K562 (cell line): ENCODE data around the gene PTPRR. TPM values are rescaled to one million over a fixed set of nuclear protein-coding genes. Genes with fewer than 3 reads are reported as not detected.

Source experiments
- ATAC-seq: fragments of 200-7000 bp; cut with Tn5 transposase; 3 replicates; pipeline ENCODE4 v1.9.1; 2020; ENCODE audit warnings: moderate library complexity
- BruUV-seq: library from RNA; stranded (reverse); fragments of 400-500 nt; replicated peaks from 2 replicates; lab custom pipeline; 2021; lab: Mats Ljungman, UMichigan
- CTCF ChIA-PET: fragments of 300-600 bp; formaldehyde crosslinking; extraction: SDS; loops from one replicate; lab custom pipeline; 2021; ENCODE audit warnings: low intra/inter-chr PET ratio; lab: Yijun Ruan, JAX
- POLR2A ChIA-PET: fragments of 300-600, 350-650 bp; sonication (Branson Sonifier 250); formaldehyde crosslinking; extraction: SDS; loops from one replicate; lab custom pipeline; 2021; ENCODE audit warnings: antibody characterized with exemption, inconsistent platforms; lab: Yijun Ruan, JAX
- DNase-seq, 4 experiments: peaks; one replicate each; pipeline versions ENCODE4 v3.0.0 to v3.0.0-alpha.2; 2011 to 2018; ENCODE audit warnings: low spot score in 3 of 4, mixed read lengths in 3 of 4; ENCODE audit errors: extremely low read depth in 1 of 4
- FAIRE-seq: peaks from 2 replicates; lab custom pipeline; 2011; peaks lifted over from hg19 to GRCh38; lab: Jason Lieb, UNC
- H2AFZ ChIP-seq: 2 replicates; pipeline ENCODE4 v1.6.0; 2011; ENCODE audit warnings: low read depth, low read length, control low read depth, inconsistent platforms
- H3K27ac ChIP-seq: fragments of 200-600 bp; 3 replicates; pipeline ENCODE4 v1.8.0; 2011; ENCODE audit warnings: low read depth, mild to moderate bottlenecking, control low read depth, inconsistent platforms, low read length, moderate library complexity, mixed read lengths; ENCODE audit errors: extremely low read depth
- H3K27me3 ChIP-seq, 2 experiments: fragments of 300-600 bp in 1 of 2; 2 replicates in 1 of 2; 3 replicates in 1 of 2; pipeline versions ENCODE4 v1.6.0 to v1.8.0; 2011; ENCODE audit warnings: inconsistent platforms in 2 of 2, low read length in 2 of 2, mild to moderate bottlenecking in 1 of 2, mixed read lengths in 1 of 2, moderate library complexity in 1 of 2; ENCODE audit not compliant: control insufficient read depth in 2 of 2, insufficient read depth in 2 of 2
- H3K36me3 ChIP-seq: fragments of 300-600 bp; 3 replicates; pipeline ENCODE4 v1.8.0; 2011; ENCODE audit warnings: mild to moderate bottlenecking, low read length, inconsistent platforms; ENCODE audit not compliant: control insufficient read depth, insufficient read depth
- H3K4me1 ChIP-seq, 2 experiments: fragments of 200-600 bp in 1 of 2; replicated peaks in 1 of 2; 2 replicates in 1 of 2; 3 replicates in 1 of 2; pipeline versions ENCODE4 v1.5.1 to v1.8.0; 2011; ENCODE audit warnings: inconsistent platforms in 2 of 2, low read length in 2 of 2, mild to moderate bottlenecking in 1 of 2, mixed read lengths in 1 of 2, moderate library complexity in 1 of 2; ENCODE audit not compliant: control insufficient read depth in 2 of 2, insufficient read depth in 2 of 2
- H3K4me2 ChIP-seq: 2 replicates; pipeline ENCODE4 v1.6.1; 2011; ENCODE audit warnings: low read length, control low read depth, inconsistent platforms, mixed read lengths; ENCODE audit not compliant: insufficient read depth
- H3K4me3 ChIP-seq: fragments of 200-600 bp; sonication (generic), shearing (Covaris generic); 2 replicates; pipeline ENCODE4 v1.5.1; 2016; ENCODE audit warnings: control low read depth, inconsistent platforms
- H3K79me2 ChIP-seq: fragments of 200-600 bp; 3 replicates; pipeline ENCODE4 v1.8.0; 2011; ENCODE audit warnings: low read length, inconsistent platforms; ENCODE audit not compliant: control insufficient read depth, insufficient read depth
- H3K9ac ChIP-seq, 2 experiments: 2 replicates each; pipeline versions ENCODE4 v1.6.0 to v1.6.1; 2011; ENCODE audit warnings: low read depth in 2 of 2, low read length in 2 of 2, control low read depth in 1 of 2, inconsistent platforms in 1 of 2, mild to moderate bottlenecking in 1 of 2, mixed read lengths in 1 of 2; ENCODE audit not compliant: insufficient read depth in 1 of 2
- H3K9me1 ChIP-seq: one replicate; pipeline ENCODE4 v1.6.0; 2011; ENCODE audit warnings: inconsistent platforms, mild to moderate bottlenecking, low read length, moderate library complexity; ENCODE audit not compliant: control insufficient read depth, insufficient read depth
- H3K9me3 ChIP-seq: replicated peaks from 2 replicates; pipeline ENCODE4 v1.5.1; 2011; ENCODE audit warnings: low read depth, low read length, inconsistent platforms; ENCODE audit not compliant: control insufficient read depth, insufficient read depth
- H4K20me1 ChIP-seq: replicated peaks from 2 replicates; pipeline ENCODE4 v1.6.1; 2011; ENCODE audit warnings: low read length, inconsistent platforms, mixed read lengths; ENCODE audit not compliant: control insufficient read depth, insufficient read depth
- ARHGAP35 ChIP-seq: fragments of 450-650 bp; IDR thresholded peaks from 2 replicates; pipeline ENCODE4 v1.6.1; 2018; ENCODE audit not compliant: partially characterized antibody
- NUFIP1 ChIP-seq: fragments of 450-650 bp; IDR thresholded peaks from 2 replicates; pipeline ENCODE4 v1.6.1; 2018; ENCODE audit not compliant: partially characterized antibody
- OTX1 ChIP-seq: fragments of 450-650 bp; formaldehyde crosslinking; IDR thresholded peaks from 2 replicates; pipeline ENCODE4 v1.4.0; 2022; ENCODE audit warnings: mild to moderate bottlenecking
- SRSF9 ChIP-seq: fragments of 200-400 bp; formaldehyde crosslinking; IDR thresholded peaks from 2 replicates; pipeline ENCODE4 v1.6.1; 2017; ENCODE audit warnings: low read depth, low read length, borderline replicate concordance
- ZBED1 ChIP-seq: IDR thresholded peaks from 2 replicates; pipeline ENCODE4 v1.6.1; 2014
- ZKSCAN1 ChIP-seq: fragments of 150-350 bp; IDR thresholded peaks from 2 replicates; pipeline ENCODE4 v1.6.1; 2016; ENCODE audit warnings: low read depth, low read length
- WGBS: fragments of 100-300 bp; shearing (Covaris generic); methylation state at CpG from one replicate; pipeline ENCODE4 v1.1.6; 2016; ENCODE audit warnings: low coverage, mixed read lengths; ENCODE audit not compliant: insufficient coverage; ENCODE audit errors: missing lambda C conversion rate; 5-methylcytosine and 5-hydroxymethylcytosine counted together
- in situ Hi-C: fragments of 300-500 bp; cut with MboI; formaldehyde crosslinking; loops from 4 replicates; pipeline ENCODE4 v1.15.0; 2018; ENCODE audit warnings: inconsistent platforms, mixed read lengths
- intact Hi-C: fragments of 100-400 bp; cut with micrococcal nuclease; formaldehyde crosslinking; loops from 2 replicates; pipeline ENCODE4 v1.14.2; 2022
- polyA plus RNA-seq, 8 experiments: library from polyadenylated mRNA; depleted of rRNA in 4 of 8; stranded (reverse) in 5 of 8; unstranded in 3 of 8; fragments of >200 nt; fragmentation: Nextera tagmentation in 2 of 8; fragmentation: Illumina TruSeq in 1 of 8; extraction: Ambion mirVana in 2 of 8; extraction: Trizol in 1 of 8; gene quantifications; 2 replicates each; pipeline versions ENCODE4 v1.2.1 to v1.2.3, GENCODE V29; 2011 to 2014; ENCODE audit warnings: inconsistent platforms in 1 of 8, missing spikeins in 1 of 8
- total RNA-seq, 7 experiments: library from RNA; depleted of rRNA in 6 of 7; stranded (reverse); fragments of >200 nt in 6 of 7; fragmentation: Illumina TruSeq in 2 of 7; extraction: Trizol in 2 of 7; gene quantifications; 2 replicates each; pipeline versions ENCODE4 v1.2.1 to v1.2.3, GENCODE V29; 2011 to 2021; ENCODE audit warnings: low replicate concordance in 1 of 7
- TF ChIP-seq, protein P1 (sequence below): fragments of 250-450 bp; sonication (Bioruptor Pico); IDR thresholded peaks from 2 replicates; pipeline ENCODE4 v1.6.1; 2021; ENCODE audit warnings: mild to moderate bottlenecking
- TF ChIP-seq, protein P2 (sequence below): fragments of 250-450 bp; sonication (Bioruptor Pico); IDR thresholded peaks from 2 replicates; pipeline ENCODE4 v1.5.0; 2021; ENCODE audit warnings: mild to moderate bottlenecking, moderate library complexity

Gene PTPRR
- total and polyA plus RNA-seq, 9 of the 15 experiments (the other 6 are each of a cell fraction or from before 2014, with no cell fraction given), result 6.6 to 41.7 (median 12.3) TPM

- Histone ChIP-seq H3K4me2 (no peak overlapping the region), H2AFZ (no peak overlapping the region), H3K79me2 (no peaks in the 10 kb centered on the region), H3K27me3 (no peaks in the 10 kb centered on the region), H3K9me1 (no peaks in the 10 kb centered on the region), H3K9ac (no peak overlapping the region), H3K4me1 (no peaks in the 10 kb centered on the region), H3K27ac (no peak overlapping the region), H3K9me3 (no peaks in the 10 kb centered on the region), H3K4me3 (no peak overlapping the region), H3K36me3 (no peaks in the 10 kb centered on the region), H4K20me1 (no peaks in the 10 kb centered on the region)
- no peak for DNase-seq
- FAIRE-seq, result no peak
- no peak for ATAC-seq
- POLR2A ChIA-PET, result no interaction called here
- intact Hi-C loops (loop anchor here (10.0 kb wide), 1 partner anchor 966 kb away; no protein-coding TSS in a partner anchor), in situ Hi-C loops (no loop called here)
- no TSS peak for BruUV-seq
- CTCF ChIA-PET, result no interaction called here
- TF ChIP-seq NUFIP1 (no peak), SRSF9 (no peak), ZBED1 (no peak), OTX1 (CRISPR knock-in tag) (no peak), ARHGAP35 (no peak), ZKSCAN1 (no peak)
- TF ChIP-seq, protein P1, sequence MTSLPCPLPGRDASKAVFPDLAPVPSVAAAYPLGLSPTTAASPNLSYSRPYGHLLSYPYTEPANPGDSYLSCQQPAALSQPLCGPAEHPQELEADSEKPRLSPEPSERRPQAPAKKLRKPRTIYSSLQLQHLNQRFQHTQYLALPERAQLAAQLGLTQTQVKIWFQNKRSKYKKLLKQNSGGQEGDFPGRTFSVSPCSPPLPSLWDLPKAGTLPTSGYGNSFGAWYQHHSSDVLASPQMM, result no peak
- TF ChIP-seq, protein P2, sequence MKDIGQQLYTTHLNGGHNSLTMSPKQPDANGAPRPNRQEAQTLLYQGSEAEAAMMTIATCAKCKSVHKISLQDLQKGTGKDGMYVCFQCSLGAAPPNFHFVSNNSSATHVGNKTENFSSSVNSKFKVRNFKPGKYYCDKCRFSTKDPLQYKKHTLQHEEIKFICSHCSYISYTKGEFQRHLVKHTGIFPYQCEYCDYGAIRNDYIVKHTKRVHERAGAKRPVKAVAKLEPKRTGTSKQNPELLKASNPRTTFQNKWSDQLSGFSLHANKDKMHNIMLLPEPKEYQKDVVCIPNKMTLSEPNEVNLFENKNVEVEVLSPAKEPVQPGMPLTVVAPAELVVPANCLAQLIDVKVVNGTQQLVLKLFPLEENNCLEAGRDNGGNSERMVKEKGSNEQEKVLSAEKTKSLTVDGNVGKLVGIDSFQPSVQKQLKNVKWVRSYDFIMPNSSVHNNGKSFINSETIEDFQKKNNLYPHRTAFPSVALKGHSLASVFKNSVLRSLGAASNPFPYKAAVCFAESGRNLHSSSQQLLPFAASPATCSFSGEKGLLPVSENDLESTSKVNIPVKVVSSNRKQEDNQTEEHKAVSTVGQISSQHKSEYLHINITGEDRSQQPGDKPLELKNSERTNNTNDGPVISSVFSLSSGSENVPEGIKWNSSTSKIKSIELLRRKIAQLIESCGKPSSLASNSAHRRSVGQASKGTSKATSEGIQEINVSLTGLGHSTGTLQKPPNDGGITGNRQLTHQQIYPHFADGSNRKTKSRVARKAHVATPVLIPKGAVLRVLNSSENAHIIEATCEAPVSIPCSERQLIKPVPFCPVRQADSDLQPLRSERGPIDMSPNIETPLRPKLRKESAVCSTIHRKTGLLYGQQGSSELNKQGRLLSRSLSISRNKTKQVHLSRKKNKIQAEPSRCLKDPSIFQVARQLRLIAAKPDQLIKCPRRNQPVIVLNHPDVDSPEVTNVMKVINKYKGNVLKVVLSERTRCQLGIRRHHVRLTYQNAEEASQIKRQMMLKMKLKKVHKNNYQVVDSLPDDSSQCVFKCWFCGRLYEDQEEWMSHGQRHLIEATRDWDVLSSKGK (CRISPR knock-in tag), result no peak
- TF ChIP-seq, all 486 proteins: peak for 0
- WGBS, result 2% methylated on average over 4 of the region's 4 CpGs
These were observed 79.7 kb downstream of the PTPRR start for GRCh38 chr12:70840656-70841350.
